ENCODE data around the gene HMBS. TPM values are rescaled to one million over a fixed set of nuclear protein-coding genes. Genes with fewer than 3 reads are reported as not detected.

Gene HMBS
- polyA plus RNA-seq, 1 experiment = 54.9 TPM

- TF ChIP-seq, protein P1, sequence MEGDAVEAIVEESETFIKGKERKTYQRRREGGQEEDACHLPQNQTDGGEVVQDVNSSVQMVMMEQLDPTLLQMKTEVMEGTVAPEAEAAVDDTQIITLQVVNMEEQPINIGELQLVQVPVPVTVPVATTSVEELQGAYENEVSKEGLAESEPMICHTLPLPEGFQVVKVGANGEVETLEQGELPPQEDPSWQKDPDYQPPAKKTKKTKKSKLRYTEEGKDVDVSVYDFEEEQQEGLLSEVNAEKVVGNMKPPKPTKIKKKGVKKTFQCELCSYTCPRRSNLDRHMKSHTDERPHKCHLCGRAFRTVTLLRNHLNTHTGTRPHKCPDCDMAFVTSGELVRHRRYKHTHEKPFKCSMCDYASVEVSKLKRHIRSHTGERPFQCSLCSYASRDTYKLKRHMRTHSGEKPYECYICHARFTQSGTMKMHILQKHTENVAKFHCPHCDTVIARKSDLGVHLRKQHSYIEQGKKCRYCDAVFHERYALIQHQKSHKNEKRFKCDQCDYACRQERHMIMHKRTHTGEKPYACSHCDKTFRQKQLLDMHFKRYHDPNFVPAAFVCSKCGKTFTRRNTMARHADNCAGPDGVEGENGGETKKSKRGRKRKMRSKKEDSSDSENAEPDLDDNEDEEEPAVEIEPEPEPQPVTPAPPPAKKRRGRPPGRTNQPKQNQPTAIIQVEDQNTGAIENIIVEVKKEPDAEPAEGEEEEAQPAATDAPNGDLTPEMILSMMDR (IDR thresholded peaks at IDR 0.05; ENCODE audit: insufficient read depth, low read depth, low read length) = no peak
These were observed 35.9 kb downstream of the HMBS start for GRCh38 chr11:119120639-119121007.

GRCh38 chr11:119121008-119121810 lies 36.5 kb downstream of the HMBS start, which contains the start of gene HINFP:
TSS of gene HINFP (plus strand) at chr11:119121580. CDS start at chr11:119126945, 5,365 bp downstream.
- peaks cover 8% of the 10 kb centered on the region for H3K36me3 ChIP-seq (ENCODE audit: control insufficient read depth, insufficient read depth, low read length)
- peak; percentile 96 for DNase-seq (ENCODE audit: low read depth)
- CTCF ChIA-PET = interaction anchor here (0.8 to 3.3 kb wide), 6 partner anchors 11 to 203 kb away, joined by 3 to 11 read pairs (median 6); no protein-coding TSS in a partner anchor
- TF ChIP-seq, protein P1 (IDR thresholded peaks at IDR 0.05; ENCODE audit: insufficient read depth, low read depth, low read length) = no peak
- no peaks in the 10 kb centered on the region for H3K27me3 ChIP-seq (ENCODE audit: control insufficient read depth, insufficient read depth, low read length)
- peak within 1 kb of the TSS; percentile 89 for H3K4me3 ChIP-seq (ENCODE audit: low read depth, low read length)
- POLR2A ChIA-PET = interaction anchor here (0.5 to 0.9 kb wide), 7 partner anchors 14 to 217 kb away, joined by 3 to 7 read pairs (median 4); partner anchors contain the start of gene C2CD2L

More at GRCh38 chr11:119120639-119121007, 35.9 kb downstream of the HMBS start:
- no peak for DNase-seq (ENCODE audit: low read depth)
- H3K36me3 ChIP-seq (ENCODE audit: control insufficient read depth, insufficient read depth, low read length) = peaks cover 8% of the 10 kb centered on the region
- POLR2A ChIA-PET = interaction anchor here (0.6 kb wide), 1 partner anchor 35 kb away, joined by 6 read pairs; no protein-coding TSS in a partner anchor
- CTCF ChIA-PET = interaction anchor here (0.8 to 3.3 kb wide), 6 partner anchors 10 to 204 kb away, joined by 3 to 11 read pairs (median 4); no protein-coding TSS in a partner anchor
- peak overlapping the region; percentile 42 for H3K4me3 ChIP-seq (ENCODE audit: low read depth, low read length)
- H3K27me3 ChIP-seq (ENCODE audit: control insufficient read depth, insufficient read depth, low read length) = no peaks in the 10 kb centered on the region

DNA sequence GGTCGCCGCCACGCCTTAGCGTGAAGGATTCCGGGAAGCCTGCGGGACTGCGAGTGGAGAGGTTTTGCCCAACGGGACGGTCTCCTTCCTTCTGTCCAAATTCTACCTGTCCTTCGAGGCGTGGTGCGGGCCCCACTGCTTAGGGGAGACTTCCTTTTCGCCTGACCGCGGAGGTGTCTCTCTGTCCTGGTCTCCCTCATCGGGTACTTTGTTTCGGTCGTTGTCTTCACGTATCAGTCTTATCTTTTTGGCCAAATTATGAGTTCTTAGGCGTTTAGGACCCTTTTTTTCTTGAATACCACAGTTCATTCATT lies 37.1 kb downstream of the HMBS start:
- Histone ChIP-seq H3K4me3 (ENCODE audit: low read depth, low read length) (peak overlapping the region; percentile 89), H3K27me3 (ENCODE audit: control insufficient read depth, insufficient read depth, low read length) (no peaks in the 10 kb centered on the region), H3K36me3 (ENCODE audit: control insufficient read depth, insufficient read depth, low read length) (peaks cover 6% of the 10 kb centered on the region; the same call in 1 of the 2 replicates)
- TF ChIP-seq, protein P1 (IDR thresholded peaks at IDR 0.05; ENCODE audit: insufficient read depth, low read depth, low read length) = no peak
- CTCF ChIA-PET = interaction anchor here (0.7 to 2.3 kb wide), 5 partner anchors 13 to 156 kb away, joined by 3 to 7 read pairs (median 5); no protein-coding TSS in a partner anchor
- POLR2A ChIA-PET = interaction anchor here (0.5 to 0.9 kb wide), 6 partner anchors 15 to 216 kb away, joined by 3 to 7 read pairs (median 4); partner anchors contain the start of gene C2CD2L
- DNase-seq (ENCODE audit: low read depth) = no peak

DNA sequence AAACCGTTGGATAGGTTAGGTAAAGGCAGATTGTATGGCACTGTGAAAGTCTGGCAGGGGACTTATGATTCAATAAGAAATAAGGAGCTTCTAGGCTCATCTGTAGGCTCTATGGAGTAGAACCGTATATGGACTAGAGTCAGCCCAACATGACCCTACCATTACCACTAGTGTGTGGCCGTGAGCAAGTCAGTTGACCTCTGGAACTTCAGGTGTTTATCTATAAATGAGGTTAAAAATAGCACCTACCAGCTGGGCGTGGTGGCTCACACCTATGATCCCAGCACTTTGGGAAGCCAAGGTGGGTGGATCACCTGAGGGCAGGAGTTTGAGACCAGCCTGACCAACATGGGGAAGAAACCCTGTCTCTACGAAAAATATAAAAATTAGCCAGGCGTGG lies 41.1 kb downstream of the HMBS start:
- TF ChIP-seq, protein P1 (IDR thresholded peaks at IDR 0.05; ENCODE audit: insufficient read depth, low read depth, low read length) = no peak
- Histone ChIP-seq H3K36me3 (ENCODE audit: control insufficient read depth, insufficient read depth, low read length) (peaks cover 8% of the 10 kb centered on the region), H3K4me3 (ENCODE audit: low read depth, low read length) (no peak overlapping the region), H3K27me3 (ENCODE audit: control insufficient read depth, insufficient read depth, low read length) (no peaks in the 10 kb centered on the region)
- ChIA-PET CTCF (interaction anchor here (0.6 to 3.1 kb wide), 3 partner anchors 19 to 198 kb away, joined by 3 to 14 read pairs (median 3); no protein-coding TSS in a partner anchor), POLR2A (no interaction called here)
- DNase-seq (ENCODE audit: low read depth) = no peak

- DNase-seq (ENCODE audit: low read depth) = no peak
- Histone ChIP-seq H3K4me3 (ENCODE audit: low read depth, low read length) (no peak overlapping the region), H3K27me3 (ENCODE audit: control insufficient read depth, insufficient read depth, low read length) (no peaks in the 10 kb centered on the region), H3K36me3 (ENCODE audit: control insufficient read depth, insufficient read depth, low read length) (peaks cover 13% of the 10 kb centered on the region)
- CTCF ChIA-PET = interaction anchor here (1.0 to 3.1 kb wide), 3 partner anchors 18 to 197 kb away, joined by 3 to 14 read pairs (median 3); no protein-coding TSS in a partner anchor
- POLR2A ChIA-PET = no interaction called here
- TF ChIP-seq, protein P1 (IDR thresholded peaks at IDR 0.05; ENCODE audit: insufficient read depth, low read depth, low read length) = no peak
These were observed 42.1 kb downstream of the HMBS start for GRCh38 chr11:119126675-119127268.
